Lower leg skin (tissue), 4 donors: ENCODE measurements around the gene CDH22. TPM values are rescaled to one million over a fixed set of nuclear protein-coding genes. Genes with fewer than 3 reads are reported as not detected.

Experiments used
- DNase-seq, 2 donors: peaks; one replicate each; pipeline ENCODE4 v3.0.0-alpha.2; 2019; ENCODE audit warnings: low spot score in 2 of 2
- H3K4me3 ChIP-seq: fragments of 200-600 bp; sonication (generic); 2 replicates; pipeline ENCODE4 v1.5.1; 2017; ENCODE audit warnings: mild to moderate bottlenecking, low read depth; ENCODE audit not compliant: poor library complexity, severe bottlenecking
- POLR2A ChIP-seq, 2 donors: fragments of 450-650 bp; IDR thresholded peaks; one replicate each; pipeline ENCODE4 v1.6.1; 2016 to 2017; ENCODE audit warnings: antibody characterized with exemption in 2 of 2, mild to moderate bottlenecking in 1 of 2, moderate library complexity in 1 of 2
- WGBS, 2 donors: methylation state at CpG; one replicate each; pipeline ENCODE4 v1.1.5; 2018; 5-methylcytosine and 5-hydroxymethylcytosine counted together
- intact Hi-C: fragments of 100-400 bp; cut with DNase I; formaldehyde crosslinking; loops from one replicate; pipeline ENCODE4 v1.15.0; 2023; ENCODE audit warnings: low total_unique reads
- total RNA-seq, 4 donors: library from RNA; depleted of rRNA; stranded (reverse); fragments of >200 nt; gene quantifications; one replicate each; pipeline ENCODE4 v1.1.0, GENCODE V29; 2016
- TF ChIP-seq, protein P1 (sequence below), 3 donors: fragments of 450-650 bp; IDR thresholded peaks; one replicate each; pipeline ENCODE4 v1.5.1; 2016; ENCODE audit warnings: antibody characterized with exemption in 3 of 3, mild to moderate bottlenecking in 3 of 3, moderate library complexity in 2 of 3

CDH22 gene
- total RNA-seq, 4 donors from 2014 or later: 1.6 to 3.0 (median 2.0) TPM

DNA sequence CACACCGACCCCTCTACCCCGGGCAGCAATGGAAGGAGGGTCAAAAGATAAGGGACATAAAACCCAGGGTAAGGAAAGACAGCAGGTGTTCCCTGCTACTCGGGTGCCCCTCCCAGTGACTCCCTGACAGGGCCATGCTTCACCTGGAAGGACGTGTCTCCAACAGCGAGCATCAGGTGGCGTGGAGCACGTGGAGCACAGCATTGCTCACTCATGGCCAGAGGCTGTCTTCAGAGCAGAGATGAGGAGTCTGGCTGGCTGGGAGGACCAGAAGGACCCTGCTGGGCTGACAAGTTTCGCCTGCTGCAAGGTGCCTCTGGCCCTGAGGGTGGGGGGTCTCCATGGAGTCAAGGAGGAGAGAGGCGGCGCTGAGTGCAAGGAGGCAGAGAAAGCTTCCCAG, 15.3 kb upstream of the CDH22 start:
- WGBS, 2 donors: 44 to 50% methylated on average over 10 of the region's 10 CpGs
- no peak overlapping the region for H3K4me3 ChIP-seq
- TF ChIP-seq, protein P1, sequence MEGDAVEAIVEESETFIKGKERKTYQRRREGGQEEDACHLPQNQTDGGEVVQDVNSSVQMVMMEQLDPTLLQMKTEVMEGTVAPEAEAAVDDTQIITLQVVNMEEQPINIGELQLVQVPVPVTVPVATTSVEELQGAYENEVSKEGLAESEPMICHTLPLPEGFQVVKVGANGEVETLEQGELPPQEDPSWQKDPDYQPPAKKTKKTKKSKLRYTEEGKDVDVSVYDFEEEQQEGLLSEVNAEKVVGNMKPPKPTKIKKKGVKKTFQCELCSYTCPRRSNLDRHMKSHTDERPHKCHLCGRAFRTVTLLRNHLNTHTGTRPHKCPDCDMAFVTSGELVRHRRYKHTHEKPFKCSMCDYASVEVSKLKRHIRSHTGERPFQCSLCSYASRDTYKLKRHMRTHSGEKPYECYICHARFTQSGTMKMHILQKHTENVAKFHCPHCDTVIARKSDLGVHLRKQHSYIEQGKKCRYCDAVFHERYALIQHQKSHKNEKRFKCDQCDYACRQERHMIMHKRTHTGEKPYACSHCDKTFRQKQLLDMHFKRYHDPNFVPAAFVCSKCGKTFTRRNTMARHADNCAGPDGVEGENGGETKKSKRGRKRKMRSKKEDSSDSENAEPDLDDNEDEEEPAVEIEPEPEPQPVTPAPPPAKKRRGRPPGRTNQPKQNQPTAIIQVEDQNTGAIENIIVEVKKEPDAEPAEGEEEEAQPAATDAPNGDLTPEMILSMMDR (IDR thresholded peaks at IDR 0.05): no peak
- no peak for TF ChIP-seq POLR2A (IDR thresholded peaks at IDR 0.05)
- DNase-seq: no peak
- intact Hi-C loops: no loop called here

DNA sequence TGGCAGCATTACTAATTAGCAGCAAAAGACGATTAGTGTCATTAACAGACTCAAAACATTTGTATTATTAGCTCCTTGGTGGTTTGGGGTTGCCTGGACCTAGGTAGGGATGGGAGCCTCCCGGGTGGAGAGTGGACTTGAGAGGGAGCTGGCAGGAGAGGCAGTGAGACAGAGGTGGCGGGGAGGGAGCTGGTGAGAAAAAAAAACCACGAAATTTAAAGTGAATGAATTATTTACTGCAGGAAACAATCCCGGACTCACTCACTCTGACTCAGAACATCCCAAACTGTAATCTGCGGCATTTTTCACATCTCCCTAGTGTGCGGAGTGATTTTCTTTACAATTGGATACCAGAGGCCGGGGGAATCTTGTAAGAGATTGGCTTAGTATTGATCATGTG, 14.3 kb upstream of the CDH22 start:
- no peak for DNase-seq
- TF ChIP-seq, protein P1 (IDR thresholded peaks at IDR 0.05): no peak
- no peak for TF ChIP-seq POLR2A (IDR thresholded peaks at IDR 0.05)
- 51 to 53% methylated on average over 8 of the region's 8 CpGs for WGBS, 2 donors
- H3K4me3 ChIP-seq: no peak overlapping the region
- intact Hi-C loops: no loop called here

DNA sequence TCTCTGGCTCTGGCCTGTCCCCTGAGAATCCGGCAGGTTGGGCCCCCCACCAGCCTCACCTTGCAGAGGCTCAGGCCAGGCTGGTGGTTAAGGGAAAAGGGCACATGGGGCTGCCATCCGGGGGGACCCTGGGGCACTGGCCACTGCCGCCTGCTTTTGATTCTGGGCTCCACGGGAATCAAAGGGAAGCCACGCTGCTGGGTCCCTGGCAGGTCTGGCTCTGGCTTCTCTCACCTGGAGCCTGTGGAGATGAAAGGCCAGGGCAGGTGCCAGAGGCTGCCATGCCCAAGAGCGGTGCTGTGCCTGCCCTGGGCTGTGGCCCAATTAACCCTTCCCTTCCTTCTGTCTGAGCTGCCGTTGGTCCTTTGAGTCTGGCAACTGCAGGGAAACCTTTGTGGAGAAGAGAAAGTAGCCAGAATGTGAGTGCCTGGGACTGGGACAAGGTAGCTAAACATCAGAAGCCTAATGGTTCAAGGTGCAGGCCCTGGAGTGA, 9.4 kb upstream of the CDH22 start:
- H3K4me3 ChIP-seq: no peak overlapping the region
- 18 to 28% methylated on average over 6 of the region's 7 CpGs for WGBS, 2 donors
- intact Hi-C loops: no loop called here
- TF ChIP-seq, protein P1 (IDR thresholded peaks at IDR 0.05): no peak
- TF ChIP-seq POLR2A (IDR thresholded peaks at IDR 0.05): no peak
- DNase-seq: no peak

DNA sequence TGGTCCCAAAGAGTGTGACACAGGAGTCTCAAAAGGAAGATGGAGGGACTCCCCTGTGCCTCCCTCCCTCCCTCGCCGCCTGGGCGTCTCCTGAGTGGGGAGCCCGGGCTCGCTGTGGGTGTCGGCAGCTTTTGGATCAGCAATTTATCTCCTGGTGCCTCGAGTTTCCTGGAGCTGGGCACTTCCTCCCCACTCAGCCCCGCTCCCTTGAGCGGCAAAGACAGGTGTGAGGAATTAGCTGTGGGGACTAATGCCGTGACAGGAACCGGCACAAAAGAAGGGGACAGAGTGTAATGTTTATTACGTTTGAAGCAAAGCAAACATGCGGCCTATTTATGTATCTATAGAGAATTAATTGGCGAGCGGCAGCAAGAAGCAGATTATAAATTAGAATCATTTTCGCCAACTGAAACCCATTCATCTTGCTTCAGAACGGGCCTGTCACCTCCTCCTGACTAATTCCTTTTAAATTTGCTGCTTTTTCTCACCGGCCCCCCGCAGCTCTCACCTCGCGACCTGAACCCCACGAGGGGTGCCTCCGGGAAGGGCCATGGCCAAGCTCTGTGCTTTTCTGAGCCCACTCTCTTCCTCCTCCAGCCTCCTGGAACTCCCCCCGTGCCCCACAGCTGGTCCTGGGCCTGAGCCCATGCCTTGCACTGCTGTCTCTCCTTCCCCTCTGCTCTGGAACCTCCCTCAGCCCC, 8.8 kb upstream of the CDH22 start:
- no peak for DNase-seq
- H3K4me3 ChIP-seq: no peak overlapping the region
- TF ChIP-seq POLR2A (IDR thresholded peaks at IDR 0.05): no peak
- TF ChIP-seq, protein P1 (IDR thresholded peaks at IDR 0.05): no peak
- 34 to 44% methylated on average over 24 of the region's 24 CpGs for WGBS, 2 donors
- intact Hi-C loops: no loop called here

DNA sequence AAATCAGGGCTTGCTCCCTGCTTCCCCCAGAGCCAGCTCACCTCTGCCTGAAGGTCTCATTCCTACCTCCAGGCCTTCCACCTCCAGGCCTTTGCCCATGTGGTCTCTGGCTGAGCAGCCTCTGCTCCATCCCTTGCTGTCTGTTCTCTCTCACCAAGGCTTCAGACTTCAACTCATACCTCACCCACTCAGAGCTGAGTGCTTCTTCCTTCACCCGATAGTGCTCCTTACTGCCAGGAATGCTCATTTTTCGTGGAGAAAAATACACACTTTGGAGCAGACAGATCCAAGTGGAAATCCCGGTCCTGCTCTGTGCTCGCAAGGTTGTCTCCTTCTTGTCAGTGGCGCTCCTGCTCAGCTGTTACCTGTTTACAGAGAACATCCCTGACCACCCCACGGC, 7.0 kb upstream of the CDH22 start:
- intact Hi-C loops: no loop called here
- H3K4me3 ChIP-seq: no peak overlapping the region
- WGBS, 2 donors: 54 to 57% methylated on average over 6 of the region's 6 CpGs
- TF ChIP-seq POLR2A (IDR thresholded peaks at IDR 0.05): no peak
- TF ChIP-seq, protein P1 (IDR thresholded peaks at IDR 0.05): no peak
- DNase-seq: no peak
